ENCODE results near the gene PATL2.
"Not testable (repeated sequence)": the region's sequence is repeated elsewhere in the genome, so short reads cannot be mapped to it uniquely, and the experiment has no call there.

The PATL2 gene

DNA sequence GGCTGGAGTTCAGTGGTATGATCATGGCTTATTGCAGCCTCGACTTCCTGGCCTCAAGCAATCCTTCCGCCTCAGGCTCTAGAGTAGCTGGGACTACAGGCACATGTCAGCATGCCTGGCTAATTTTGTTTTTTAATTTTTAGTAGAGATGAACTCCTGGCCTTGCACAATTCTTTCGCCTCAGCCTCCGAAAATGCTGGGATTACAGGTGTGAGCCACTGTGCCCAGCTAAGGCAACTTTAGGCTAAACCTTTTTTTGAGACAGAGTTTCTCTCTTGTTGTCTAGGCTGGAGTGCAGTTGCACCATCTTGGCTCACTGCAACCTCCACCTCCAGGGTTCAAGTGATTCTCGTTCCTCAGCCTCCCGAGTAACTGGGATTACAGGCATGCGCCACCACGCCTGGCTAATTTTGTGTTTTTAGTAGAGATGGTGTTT is 8.9 kb upstream of the PATL2 start:
- not testable (repeated sequence) for DNase-seq

GRCh38 chr15:44719293-44719999 is 8.3 kb upstream of the PATL2 start:
- DNase-seq = no peak

GRCh38 chr15:44718927-44719292 is 7.8 kb upstream of the PATL2 start:
- no peak for DNase-seq

GRCh38 chr15:44718180-44718926 is 7.2 kb upstream of the PATL2 start:
- no peak for DNase-seq

- no peak for DNase-seq
These were observed 6.0 kb upstream of the PATL2 start for GRCh38 chr15:44716983-44717602.

GRCh38 chr15:44715797-44716334 is 4.7 kb upstream of the PATL2 start:
- DNase-seq = no peak

DNA sequence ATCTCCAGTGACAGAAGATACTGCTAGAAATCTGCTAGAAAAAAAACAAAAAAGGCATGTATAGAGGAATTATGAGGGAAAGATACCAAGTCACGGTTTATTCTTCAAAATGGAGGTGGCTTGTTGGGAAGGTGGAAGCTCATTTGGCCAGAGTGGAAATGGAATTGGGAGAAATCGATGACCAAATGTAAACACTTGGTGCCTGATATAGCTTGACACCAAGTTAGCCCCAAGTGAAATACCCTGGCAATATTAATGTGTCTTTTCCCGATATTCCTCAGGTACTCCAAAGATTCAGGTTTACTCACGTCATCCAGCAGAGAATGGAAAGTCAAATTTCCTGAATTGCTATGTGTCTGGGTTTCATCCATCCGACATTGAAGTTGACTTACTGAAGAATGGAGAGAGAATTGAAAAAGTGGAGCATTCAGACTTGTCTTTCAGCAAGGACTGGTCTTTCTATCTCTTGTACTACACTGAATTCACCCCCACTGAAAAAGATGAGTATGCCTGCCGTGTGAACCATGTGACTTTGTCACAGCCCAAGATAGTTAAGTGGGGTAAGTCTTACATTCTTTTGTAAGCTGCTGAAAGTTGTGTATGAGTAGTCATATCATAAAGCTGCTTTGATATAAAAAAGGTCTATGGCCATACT is 4.1 kb upstream of the PATL2 start:
- DNase-seq = no peak

DNA sequence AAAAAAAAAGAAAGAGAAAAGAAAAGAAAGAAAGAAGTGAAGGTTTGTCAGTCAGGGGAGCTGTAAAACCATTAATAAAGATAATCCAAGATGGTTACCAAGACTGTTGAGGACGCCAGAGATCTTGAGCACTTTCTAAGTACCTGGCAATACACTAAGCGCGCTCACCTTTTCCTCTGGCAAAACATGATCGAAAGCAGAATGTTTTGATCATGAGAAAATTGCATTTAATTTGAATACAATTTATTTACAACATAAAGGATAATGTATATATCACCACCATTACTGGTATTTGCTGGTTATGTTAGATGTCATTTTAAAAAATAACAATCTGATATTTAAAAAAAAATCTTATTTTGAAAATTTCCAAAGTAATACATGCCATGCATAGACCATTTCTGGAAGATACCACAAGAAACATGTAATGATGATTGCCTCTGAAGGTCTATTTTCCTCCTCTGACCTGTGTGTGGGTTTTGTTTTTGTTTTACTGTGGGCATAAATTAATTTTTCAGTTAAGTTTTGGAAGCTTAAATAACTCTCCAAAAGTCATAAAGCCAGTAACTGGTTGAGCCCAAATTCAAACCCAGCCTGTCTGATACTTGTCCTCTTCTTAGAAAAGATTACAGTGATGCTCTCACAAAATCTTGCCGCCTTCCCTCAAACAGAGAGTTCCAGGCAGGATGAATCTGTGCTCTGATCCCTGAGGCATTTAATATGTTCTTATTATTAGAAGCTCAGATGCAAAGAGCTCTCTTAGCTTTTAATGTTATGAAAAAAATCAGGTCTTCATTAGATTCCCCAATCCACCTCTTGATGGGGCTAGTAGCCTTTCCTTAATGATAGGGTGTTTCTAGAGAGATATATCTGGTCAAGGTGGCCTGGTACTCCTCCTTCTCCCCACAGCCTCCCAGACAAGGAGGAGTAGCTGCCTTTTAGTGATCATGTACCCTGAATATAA is 2.2 kb upstream of the PATL2 start:
- no peak for DNase-seq

DNA sequence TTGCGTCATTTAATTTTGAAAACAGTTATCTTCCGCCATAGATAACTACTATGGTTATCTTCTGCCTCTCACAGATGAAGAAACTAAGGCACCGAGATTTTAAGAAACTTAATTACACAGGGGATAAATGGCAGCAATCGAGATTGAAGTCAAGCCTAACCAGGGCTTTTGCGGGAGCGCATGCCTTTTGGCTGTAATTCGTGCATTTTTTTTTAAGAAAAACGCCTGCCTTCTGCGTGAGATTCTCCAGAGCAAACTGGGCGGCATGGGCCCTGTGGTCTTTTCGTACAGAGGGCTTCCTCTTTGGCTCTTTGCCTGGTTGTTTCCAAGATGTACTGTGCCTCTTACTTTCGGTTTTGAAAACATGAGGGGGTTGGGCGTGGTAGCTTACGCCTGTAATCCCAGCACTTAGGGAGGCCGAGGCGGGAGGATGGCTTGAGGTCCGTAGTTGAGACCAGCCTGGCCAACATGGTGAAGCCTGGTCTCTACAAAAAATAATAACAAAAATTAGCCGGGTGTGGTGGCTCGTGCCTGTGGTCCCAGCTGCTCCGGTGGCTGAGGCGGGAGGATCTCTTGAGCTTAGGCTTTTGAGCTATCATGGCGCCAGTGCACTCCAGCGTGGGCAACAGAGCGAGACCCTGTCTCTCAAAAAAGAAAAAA is 1.4 kb upstream of the PATL2 start:
- peak in 34 of 58 donors; percentile 7 to 50 (median 24) for DNase-seq

GRCh38 chr15:44711743-44712345 is 721 bp upstream of the PATL2 start:
- DNase-seq = peak in 22 of 58 donors; percentile 15 to 68 (median 48)

DNA sequence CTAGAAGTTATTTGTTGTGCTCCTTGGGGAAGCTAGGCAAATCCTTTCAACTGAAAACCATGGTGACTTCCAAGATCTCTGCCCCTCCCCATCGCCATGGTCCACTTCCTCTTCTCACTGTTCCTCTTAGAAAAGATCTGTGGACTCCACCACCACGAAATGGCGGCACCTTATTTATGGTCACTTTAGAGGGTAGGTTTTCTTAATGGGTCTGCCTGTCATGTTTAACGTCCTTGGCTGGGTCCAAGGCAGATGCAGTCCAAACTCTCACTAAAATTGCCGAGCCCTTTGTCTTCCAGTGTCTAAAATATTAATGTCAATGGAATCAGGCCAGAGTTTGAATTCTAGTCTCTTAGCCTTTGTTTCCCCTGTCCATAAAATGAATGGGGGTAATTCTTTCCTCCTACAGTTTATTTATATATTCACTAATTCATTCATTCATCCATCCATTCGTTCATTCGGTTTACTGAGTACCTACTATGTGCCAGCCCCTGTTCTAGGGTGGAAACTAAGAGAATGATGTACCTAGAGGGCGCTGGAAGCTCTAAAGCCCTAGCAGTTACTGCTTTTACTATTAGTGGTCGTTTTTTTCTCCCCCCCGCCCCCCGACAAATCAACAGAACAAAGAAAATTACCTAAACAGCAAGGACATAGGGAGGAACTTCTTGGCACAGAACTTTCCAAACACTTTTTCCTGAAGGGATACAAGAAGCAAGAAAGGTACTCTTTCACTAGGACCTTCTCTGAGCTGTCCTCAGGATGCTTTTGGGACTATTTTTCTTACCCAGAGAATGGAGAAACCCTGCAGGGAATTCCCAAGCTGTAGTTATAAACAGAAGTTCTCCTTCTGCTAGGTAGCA is 657 bp downstream of the PATL2 start:
- peak in 12 of 58 donors; percentile 1 to 19 (median 10) for DNase-seq

DNA sequence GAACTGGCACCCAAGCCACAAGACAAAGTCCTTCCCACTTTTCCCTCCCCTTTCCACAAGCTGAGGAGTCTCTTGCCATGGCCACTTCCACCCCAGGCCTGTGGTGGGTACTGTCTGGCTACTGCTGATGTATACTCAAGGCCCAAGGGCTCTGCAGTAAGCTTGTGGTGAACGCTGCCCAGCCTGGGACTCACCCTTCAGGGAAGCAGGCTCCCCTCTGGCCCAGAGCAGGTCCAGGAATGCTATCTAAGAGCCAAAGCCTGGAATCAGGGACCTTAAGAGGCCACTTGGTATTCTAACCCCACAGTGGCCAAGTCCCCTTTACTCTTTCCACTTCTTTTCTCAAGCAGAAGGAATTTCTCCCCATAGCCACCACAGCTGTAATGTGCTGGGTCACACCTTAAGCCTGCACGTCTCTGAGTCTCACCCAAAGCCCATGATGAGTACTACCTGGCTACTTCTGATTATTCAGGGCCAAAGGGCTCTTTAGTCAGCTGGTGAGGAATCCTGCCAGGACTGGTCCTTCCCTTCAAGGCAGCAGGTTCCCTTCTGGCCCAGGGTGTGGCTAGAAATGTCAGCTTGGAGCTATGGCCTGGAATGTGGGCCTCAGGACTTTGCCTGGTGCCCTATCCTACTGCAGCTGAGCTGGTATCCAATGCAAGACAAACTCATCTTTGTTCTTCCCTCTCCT is 4.0 kb downstream of the PATL2 start:
- DNase-seq = no peak

DNA sequence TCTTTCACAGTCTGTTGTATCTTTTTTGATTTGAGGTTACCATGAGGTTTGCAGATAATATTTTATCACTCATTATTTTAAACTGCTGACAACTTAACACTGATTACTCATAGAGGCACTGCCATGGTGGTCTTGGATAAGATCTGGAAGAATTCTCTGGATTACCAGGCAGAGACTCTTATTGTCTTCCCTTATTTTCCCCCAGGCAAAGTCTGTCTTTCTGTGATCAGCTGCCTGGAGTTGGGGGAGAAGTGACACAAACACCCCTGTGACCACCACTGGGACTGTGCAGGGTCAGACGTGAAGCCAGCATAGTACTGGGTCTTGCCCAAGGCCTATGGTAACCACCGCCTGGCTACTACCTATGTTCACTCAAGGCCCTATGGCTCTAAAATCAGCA is 4.7 kb downstream of the PATL2 start:
- no peak for DNase-seq

DNA sequence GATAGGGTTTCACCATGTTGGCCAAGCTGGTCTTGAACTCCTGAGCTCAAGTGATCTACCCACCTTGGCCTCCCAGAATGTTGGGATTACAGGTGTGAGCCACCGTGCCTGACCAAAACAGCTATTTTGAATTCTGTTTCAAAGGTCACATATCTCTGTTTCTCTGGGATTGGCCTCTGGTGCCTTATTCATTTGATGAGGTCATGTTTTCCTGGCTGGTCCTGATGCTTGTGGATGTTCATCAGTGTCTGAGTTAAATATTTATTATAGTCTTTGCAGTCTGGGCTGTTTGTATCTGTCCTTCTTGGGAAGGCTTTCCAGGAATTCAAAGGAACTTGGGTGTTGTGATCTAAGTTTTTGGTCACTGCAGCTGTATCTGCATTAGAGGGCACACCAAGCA is 5.1 kb downstream of the PATL2 start:
- no peak for DNase-seq

- DNase-seq = not testable (repeated sequence)
These were observed 10.4 kb downstream of the PATL2 start for GRCh38 chr15:44700676-44701075.

- DNase-seq = no peak
These were observed 12.5 kb downstream of the PATL2 start for GRCh38 chr15:44698641-44699040.

DNA sequence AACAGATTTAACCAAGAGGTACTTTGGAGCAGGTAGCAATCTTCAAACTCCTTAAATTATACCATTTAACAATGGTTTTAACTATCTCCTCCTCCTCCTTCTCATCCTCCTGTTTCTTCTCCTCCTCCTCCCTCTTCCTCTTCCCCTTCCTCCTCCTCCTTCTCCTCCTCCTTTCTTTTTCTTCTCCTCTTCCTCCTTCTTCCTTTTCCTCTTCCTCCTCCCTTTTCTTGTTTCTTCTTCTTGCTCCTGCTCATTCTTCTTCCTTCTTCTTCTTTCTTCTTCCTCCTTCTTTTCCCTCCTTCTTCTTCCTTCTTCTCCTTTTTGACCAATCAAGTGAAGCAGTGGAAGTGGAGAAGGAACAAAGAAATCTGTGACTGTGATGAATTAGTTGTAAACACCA is 14.1 kb downstream of the PATL2 start:
- DNase-seq = no peak

DNA sequence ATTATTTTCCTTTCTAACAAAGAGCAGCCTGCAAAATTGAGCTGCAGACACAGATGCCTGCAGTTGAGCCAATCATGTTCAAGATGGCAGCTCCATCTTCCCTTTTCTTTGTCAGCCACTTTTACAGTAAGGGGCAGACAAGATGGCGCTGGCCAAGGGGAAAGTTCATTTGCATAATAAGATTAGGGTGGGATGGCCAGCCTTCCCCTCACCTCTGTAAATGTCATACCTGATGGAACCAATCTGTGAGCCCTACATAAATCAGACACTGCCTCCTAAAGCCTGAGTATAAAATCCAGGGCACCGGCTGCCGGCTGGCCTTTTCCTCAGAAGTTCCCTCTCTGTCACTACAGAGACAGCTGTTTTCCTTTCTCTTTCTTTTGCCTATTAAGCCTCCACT is 15.8 kb downstream of the PATL2 start:
- no peak for DNase-seq

Data from anterior cingulate cortex (tissue), 58 donors.